ENCODE data around the gene GANAB.
"Not testable (repeated sequence)": the region's sequence is repeated elsewhere in the genome, so short reads cannot be mapped to it uniquely, and the experiment has no call there.

Gene GANAB

GRCh38 chr11:62601372-62602140 is 44.9 kb downstream of the GANAB start, which contains the start of gene MTA2:
Gene MTA2, minus strand, starts transcription at chr11:62601865. Its CDS starts 415 bp downstream, at chr11:62601450.
- peak; percentile 95 for DNase-seq (ENCODE audit: low spot score)

- peak; percentile 40 for DNase-seq (ENCODE audit: low spot score)
Measured at GRCh38 chr11:62601122-62601371, 45.4 kb downstream of the GANAB start.

- DNase-seq (ENCODE audit: low spot score) = peak; percentile 29
Measured at GRCh38 chr11:62600367-62601121, 45.9 kb downstream of the GANAB start.

GRCh38 chr11:62599901-62600300 is 46.5 kb downstream of the GANAB start:
- no peak for DNase-seq (ENCODE audit: low spot score)

- DNase-seq (ENCODE audit: low spot score) = peak; percentile 96
Measured at GRCh38 chr11:62599069-62599696, 47.2 kb downstream of the GANAB start.

GRCh38 chr11:62595124-62595523 is 51.3 kb downstream of the GANAB start:
- no peak for DNase-seq (ENCODE audit: low spot score)

- DNase-seq (ENCODE audit: low spot score) = peak; percentile 67
Measured at GRCh38 chr11:62593434-62594044, 52.9 kb downstream of the GANAB start.

- no peak for DNase-seq (ENCODE audit: low spot score)
Measured at GRCh38 chr11:62592989-62593421, 53.4 kb downstream of the GANAB start.

GRCh38 chr11:62592146-62592815 is 54.1 kb downstream of the GANAB start:
- no peak for DNase-seq (ENCODE audit: low spot score)

GRCh38 chr11:62591448-62592145 is 54.8 kb downstream of the GANAB start, which contains the start of gene TUT1:
Gene TUT1, minus strand, starts transcription at chr11:62591523. Its CDS starts 38 bp downstream, at chr11:62591485.
- peak; percentile 92 for DNase-seq (ENCODE audit: low spot score)

GRCh38 chr11:62588966-62589637 is 57.3 kb downstream of the GANAB start:
- DNase-seq (ENCODE audit: low spot score) = no peak

- DNase-seq (ENCODE audit: low spot score) = not testable (repeated sequence)
Measured at GRCh38 chr11:62585356-62585755, 61.1 kb downstream of the GANAB start.

GRCh38 chr11:62581735-62582134 is 64.7 kb downstream of the GANAB start:
- DNase-seq (ENCODE audit: low spot score) = not testable (repeated sequence)

- DNase-seq (ENCODE audit: low spot score) = no peak
Measured at GRCh38 chr11:62580959-62581715, 65.3 kb downstream of the GANAB start.

GRCh38 chr11:62579252-62579651 is 67.2 kb downstream of the GANAB start:
- no peak for DNase-seq (ENCODE audit: low spot score)

- DNase-seq (ENCODE audit: low spot score) = no peak
Measured at GRCh38 chr11:62578541-62578940, 67.9 kb downstream of the GANAB start.

- DNase-seq (ENCODE audit: low spot score) = no peak
Measured at GRCh38 chr11:62577046-62577714, 69.2 kb downstream of the GANAB start.

GRCh38 chr11:62575837-62576236 is 70.6 kb downstream of the GANAB start:
- DNase-seq (ENCODE audit: low spot score) = no peak

GRCh38 chr11:62575156-62575555 is 71.3 kb downstream of the GANAB start:
- DNase-seq (ENCODE audit: low spot score) = no peak
